ENCODE measurements around the gene FGF1.

Gene FGF1

DNA sequence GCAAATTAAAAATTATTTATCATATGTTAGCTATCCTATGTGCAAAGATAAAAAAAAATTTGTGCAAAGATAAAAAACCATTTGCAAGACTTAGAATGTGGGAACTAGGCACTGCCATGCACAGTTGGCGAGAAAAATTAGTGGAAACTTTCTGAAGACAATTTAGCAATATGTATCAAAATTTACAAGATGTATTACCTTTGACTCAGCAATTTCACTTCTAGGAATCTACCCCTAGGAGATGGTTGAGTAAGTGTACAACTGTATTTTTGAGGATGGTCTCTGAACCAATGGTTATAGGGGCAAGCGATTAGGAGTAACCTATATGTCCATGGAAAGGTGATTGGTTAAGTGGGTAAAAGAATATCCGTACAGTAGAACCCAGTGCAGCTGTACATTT lies 88.9 kb downstream of the FGF1 start:
- no peak overlapping the region for H3K27ac ChIP-seq

DNA sequence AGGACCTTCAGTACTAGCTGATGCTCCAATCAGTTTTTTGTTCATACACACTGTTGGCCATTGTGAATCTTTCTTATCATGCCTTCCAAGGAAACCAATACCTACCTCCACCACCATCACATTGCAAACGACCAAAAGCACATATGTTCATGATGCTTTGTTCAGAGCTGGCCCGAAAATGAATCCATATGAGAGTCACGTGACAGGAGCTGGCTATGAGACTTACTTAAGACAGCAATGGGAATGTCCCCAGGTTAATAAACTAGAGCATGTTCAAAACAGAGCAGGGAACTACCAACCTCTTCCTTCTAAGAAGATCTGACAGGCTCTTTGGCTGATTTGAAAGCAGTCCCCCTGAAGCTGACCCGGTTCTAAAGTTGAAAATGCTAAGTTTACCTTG lies 93.5 kb downstream of the FGF1 start:
- Histone ChIP-seq H3K4me3 (ENCODE audit: low read depth, low read length) (no peak overlapping the region), H3K36me3 (no peaks in the 10 kb centered on the region), H3K9me3 (ENCODE audit: severe bottlenecking) (peaks cover 2% of the 10 kb centered on the region), H3K27me3 (ENCODE audit: insufficient read depth, low read depth, severe bottlenecking) (no peaks in the 10 kb centered on the region), H3K27ac (no peak overlapping the region)
- no peak for DNase-seq
- TF ChIP-seq CTCF (IDR thresholded peaks at IDR 0.05; ENCODE audit: low read depth, low read length): no peak

More for the DNA sequence above, 88.9 kb downstream of the FGF1 start:
- Histone ChIP-seq H3K36me3 (no peaks in the 10 kb centered on the region), H3K9me3 (ENCODE audit: severe bottlenecking) (peaks cover 2% of the 10 kb centered on the region), H3K4me3 (ENCODE audit: low read depth, low read length) (no peak overlapping the region), H3K27me3 (ENCODE audit: insufficient read depth, low read depth, severe bottlenecking) (no peaks in the 10 kb centered on the region)
- DNase-seq: no peak
- no peak for TF ChIP-seq CTCF (IDR thresholded peaks at IDR 0.05; ENCODE audit: low read depth, low read length)

DNA sequence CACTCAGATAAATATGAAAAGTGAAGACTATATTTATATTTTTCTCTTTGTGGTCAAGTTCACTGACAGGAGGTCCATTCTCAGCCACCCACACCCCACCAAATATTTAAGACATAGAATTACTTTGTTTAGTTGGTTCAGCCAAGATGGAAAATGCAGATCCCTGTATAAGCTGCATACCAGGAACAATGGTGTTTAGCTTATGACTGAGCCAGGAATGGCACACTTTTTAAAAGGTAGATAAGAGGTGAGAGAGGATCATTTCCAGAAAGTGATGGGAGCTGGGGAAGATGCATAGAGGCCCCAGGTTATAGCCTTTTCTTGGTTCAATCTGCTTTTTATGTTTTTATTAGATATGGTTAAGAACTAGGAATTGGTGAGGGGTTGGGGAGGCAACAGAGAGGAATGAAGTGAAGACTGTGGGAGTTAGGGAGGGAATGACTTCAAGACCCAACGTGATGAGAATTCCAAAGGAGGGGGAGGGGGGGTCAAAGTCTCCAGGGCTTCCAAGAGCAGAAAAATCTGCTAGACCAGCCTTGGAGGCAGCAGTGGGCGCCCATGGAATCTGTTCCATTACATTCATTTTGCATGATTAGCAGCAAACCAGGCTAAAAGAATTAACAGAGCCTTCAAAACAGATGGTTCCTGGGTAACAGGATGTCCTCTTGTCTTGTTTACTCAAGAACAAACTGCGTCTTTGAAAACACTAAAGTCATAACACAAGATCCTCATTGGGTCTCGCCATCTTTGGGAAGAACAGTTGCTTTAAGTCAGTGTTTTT lies 95.2 kb downstream of the FGF1 start:
- Histone ChIP-seq H3K9me3 (ENCODE audit: severe bottlenecking) (peaks cover 1% of the 10 kb centered on the region), H3K36me3 (no peaks in the 10 kb centered on the region), H3K4me3 (ENCODE audit: low read depth, low read length) (no peak overlapping the region), H3K27me3 (ENCODE audit: insufficient read depth, low read depth, severe bottlenecking) (no peaks in the 10 kb centered on the region), H3K27ac (no peak overlapping the region)
- DNase-seq: no peak
- TF ChIP-seq CTCF (IDR thresholded peaks at IDR 0.05; ENCODE audit: low read depth, low read length): no peak

DNA sequence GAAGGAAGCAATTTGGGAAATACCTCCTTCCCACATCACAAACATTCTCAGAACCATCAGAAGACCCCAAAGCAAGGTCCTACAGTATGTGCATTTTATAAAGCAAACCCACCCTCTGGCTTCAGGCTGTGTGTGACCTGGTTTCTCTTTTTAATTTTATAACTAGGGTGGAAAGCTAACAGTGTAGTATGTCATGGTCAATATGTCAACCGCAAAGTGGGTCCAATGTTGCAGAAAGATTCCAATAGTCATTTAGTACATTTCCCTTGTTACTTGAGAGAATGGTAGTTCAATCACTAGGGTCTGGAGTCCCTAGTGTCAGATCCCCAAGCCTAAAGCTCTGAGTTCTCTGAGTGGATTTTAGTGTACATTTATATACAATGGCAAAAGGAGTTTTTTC lies 96.2 kb downstream of the FGF1 start:
- no peak overlapping the region for H3K27ac ChIP-seq
- no peak for DNase-seq

GRCh38 chr5:142587354-142587965 lies 98.4 kb downstream of the FGF1 start:
- no peak overlapping the region for H3K27ac ChIP-seq
- peak; percentile 22 for DNase-seq
- no peaks in the 10 kb centered on the region for H3K9me3 ChIP-seq (ENCODE audit: severe bottlenecking)
- TF ChIP-seq CTCF (IDR thresholded peaks at IDR 0.05; ENCODE audit: low read depth, low read length): peak; percentile 56
- no peaks in the 10 kb centered on the region for H3K36me3 ChIP-seq
- H3K4me3 ChIP-seq (ENCODE audit: low read depth, low read length): no peak overlapping the region
- H3K27me3 ChIP-seq (ENCODE audit: insufficient read depth, low read depth, severe bottlenecking): no peaks in the 10 kb centered on the region

More for the DNA sequence above, 96.2 kb downstream of the FGF1 start:
- Histone ChIP-seq H3K4me3 (ENCODE audit: low read depth, low read length) (no peak overlapping the region), H3K9me3 (ENCODE audit: severe bottlenecking) (no peaks in the 10 kb centered on the region), H3K36me3 (no peaks in the 10 kb centered on the region), H3K27me3 (ENCODE audit: insufficient read depth, low read depth, severe bottlenecking) (no peaks in the 10 kb centered on the region)
- TF ChIP-seq CTCF (IDR thresholded peaks at IDR 0.05; ENCODE audit: low read depth, low read length): no peak
